K562 (cell line): ENCODE measurements around the gene IFNAR2.

ENCODE experiments used
- TCF7 ChIP-seq: sonication (generic); IDR thresholded peaks from 2 replicates; pipeline ENCODE4 v1.6.1; 2016; ENCODE audit warnings: antibody characterized with exemption, borderline replicate concordance
- ZNF217 ChIP-seq: sonication (generic); formaldehyde crosslinking; IDR thresholded peaks from 2 replicates; pipeline ENCODE4 v1.8.0; 2022; ENCODE audit warnings: mild to moderate bottlenecking, missing genetic modification reagents
- ZNF780A ChIP-seq: fragments of 250-450 bp; sonication (Bioruptor Pico); IDR thresholded peaks from 2 replicates; pipeline ENCODE4 v1.5.0; 2021; ENCODE audit warnings: mild to moderate bottlenecking
- ZNF830 ChIP-seq: fragments of 250-450 bp; sonication (Bioruptor Pico); IDR thresholded peaks from 2 replicates; pipeline ENCODE4 v1.5.0; 2021; ENCODE audit warnings: mild to moderate bottlenecking
- TF ChIP-seq, protein P1 (sequence below), 3 experiments: IDR thresholded peaks in 2 of 3; conservative IDR thresholded peaks in 1 of 3; 2 replicates each; pipeline ENCODE4 v1.5.1; 2011 to 2012; ENCODE audit warnings: low read length in 3 of 3, mild to moderate bottlenecking in 3 of 3, control low read depth in 2 of 3, improper control_type of control experiment in 1 of 3, inconsistent platforms in 1 of 3, low read depth in 1 of 3, mixed read lengths in 1 of 3, moderate library complexity in 1 of 3; ENCODE audit not compliant: insufficient read depth in 2 of 3

DNA sequence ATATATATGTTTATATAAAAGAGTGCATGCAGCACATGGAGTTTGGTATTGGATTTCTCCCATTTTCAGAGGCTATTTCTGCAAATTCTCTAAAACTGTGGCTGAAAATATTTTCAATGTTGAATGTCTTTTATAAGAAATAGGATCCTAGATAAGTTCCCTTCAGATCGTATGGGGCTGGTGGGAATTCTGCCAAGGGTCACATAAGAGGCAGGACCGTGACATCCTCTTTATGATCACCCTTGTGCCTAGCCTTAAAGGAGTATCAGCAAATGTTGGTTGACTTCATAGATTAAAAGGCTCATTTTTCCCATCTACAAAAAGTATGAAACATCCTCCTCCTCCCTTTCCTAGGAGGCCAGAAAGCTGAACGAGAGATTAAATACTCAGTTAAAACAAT is 1.3 kb upstream of the IFNAR2 start:
- no peak for TF ChIP-seq ZNF830
- TF ChIP-seq ZNF217 (CRISPR knock-in tag) = no peak
- TF ChIP-seq ZNF780A (CRISPR knock-in tag) = no peak
- TF ChIP-seq, protein P1, sequence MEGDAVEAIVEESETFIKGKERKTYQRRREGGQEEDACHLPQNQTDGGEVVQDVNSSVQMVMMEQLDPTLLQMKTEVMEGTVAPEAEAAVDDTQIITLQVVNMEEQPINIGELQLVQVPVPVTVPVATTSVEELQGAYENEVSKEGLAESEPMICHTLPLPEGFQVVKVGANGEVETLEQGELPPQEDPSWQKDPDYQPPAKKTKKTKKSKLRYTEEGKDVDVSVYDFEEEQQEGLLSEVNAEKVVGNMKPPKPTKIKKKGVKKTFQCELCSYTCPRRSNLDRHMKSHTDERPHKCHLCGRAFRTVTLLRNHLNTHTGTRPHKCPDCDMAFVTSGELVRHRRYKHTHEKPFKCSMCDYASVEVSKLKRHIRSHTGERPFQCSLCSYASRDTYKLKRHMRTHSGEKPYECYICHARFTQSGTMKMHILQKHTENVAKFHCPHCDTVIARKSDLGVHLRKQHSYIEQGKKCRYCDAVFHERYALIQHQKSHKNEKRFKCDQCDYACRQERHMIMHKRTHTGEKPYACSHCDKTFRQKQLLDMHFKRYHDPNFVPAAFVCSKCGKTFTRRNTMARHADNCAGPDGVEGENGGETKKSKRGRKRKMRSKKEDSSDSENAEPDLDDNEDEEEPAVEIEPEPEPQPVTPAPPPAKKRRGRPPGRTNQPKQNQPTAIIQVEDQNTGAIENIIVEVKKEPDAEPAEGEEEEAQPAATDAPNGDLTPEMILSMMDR (IDR thresholded peaks at IDR 0.05 in 2 of 3, conservative IDR thresholded peaks at IDR 0.05 in 1 of 3; ENCODE audit: insufficient read depth in 2 of 3, low read depth in 1 of 3, low read length in 3 of 3) = no peak
- no peak for TF ChIP-seq TCF7
